GM21737 (cell line): Measurements from ENCODE around the gene ZSCAN29.

Source experiments
- ATAC-seq: cut with Tn5 transposase; IDR thresholded peaks from one replicate; pipeline ENCODE4 v1.9.1; 2021; ENCODE audit warnings: mild to moderate bottlenecking, moderate library complexity; ENCODE audit not compliant: unreplicated experiment

Gene ZSCAN29

GRCh38 chr15:43352693-43353382 lies 18.0 kb downstream of the ZSCAN29 start:
- ATAC-seq = no peak

GRCh38 chr15:43347114-43347513 lies 23.7 kb downstream of the ZSCAN29 start:
- no peak for ATAC-seq

DNA sequence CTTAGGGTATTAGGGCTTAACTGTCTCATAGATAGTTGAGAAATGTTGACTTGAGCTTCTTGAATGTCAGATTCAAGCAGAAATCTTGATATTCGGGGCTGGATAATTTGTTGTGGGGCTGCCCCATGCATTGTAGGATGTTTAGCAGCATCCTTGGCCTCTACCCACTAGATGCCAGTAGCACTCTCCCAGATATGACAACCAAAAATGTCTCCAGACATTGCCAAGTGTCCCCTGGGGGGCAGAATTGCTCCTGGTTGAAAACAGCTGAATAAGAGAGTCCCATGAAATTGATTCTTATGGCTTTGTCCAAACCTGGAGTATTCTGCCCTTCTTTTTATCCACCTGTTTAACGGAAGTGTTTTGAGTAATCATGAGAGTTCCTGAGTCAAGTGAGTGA lies 24.5 kb downstream of the ZSCAN29 start:
- no peak for ATAC-seq

- peak; percentile 16 for ATAC-seq
These were observed 40.1 kb downstream of the ZSCAN29 start for GRCh38 chr15:43330780-43331087.

- ATAC-seq = peak; percentile 87
These were observed 40.7 kb downstream of the ZSCAN29 start, which contains the start of gene LCMT2 for GRCh38 chr15:43329960-43330779. Gene LCMT2 (minus strand): TSS chr15:43330573. CDS start chr15:43330489, 84 bp downstream.

- no peak for ATAC-seq
These were observed 41.5 kb downstream of the ZSCAN29 start for GRCh38 chr15:43329217-43329959.

GRCh38 chr15:43325039-43325684 lies 45.7 kb downstream of the ZSCAN29 start:
- ATAC-seq = no peak

DNA sequence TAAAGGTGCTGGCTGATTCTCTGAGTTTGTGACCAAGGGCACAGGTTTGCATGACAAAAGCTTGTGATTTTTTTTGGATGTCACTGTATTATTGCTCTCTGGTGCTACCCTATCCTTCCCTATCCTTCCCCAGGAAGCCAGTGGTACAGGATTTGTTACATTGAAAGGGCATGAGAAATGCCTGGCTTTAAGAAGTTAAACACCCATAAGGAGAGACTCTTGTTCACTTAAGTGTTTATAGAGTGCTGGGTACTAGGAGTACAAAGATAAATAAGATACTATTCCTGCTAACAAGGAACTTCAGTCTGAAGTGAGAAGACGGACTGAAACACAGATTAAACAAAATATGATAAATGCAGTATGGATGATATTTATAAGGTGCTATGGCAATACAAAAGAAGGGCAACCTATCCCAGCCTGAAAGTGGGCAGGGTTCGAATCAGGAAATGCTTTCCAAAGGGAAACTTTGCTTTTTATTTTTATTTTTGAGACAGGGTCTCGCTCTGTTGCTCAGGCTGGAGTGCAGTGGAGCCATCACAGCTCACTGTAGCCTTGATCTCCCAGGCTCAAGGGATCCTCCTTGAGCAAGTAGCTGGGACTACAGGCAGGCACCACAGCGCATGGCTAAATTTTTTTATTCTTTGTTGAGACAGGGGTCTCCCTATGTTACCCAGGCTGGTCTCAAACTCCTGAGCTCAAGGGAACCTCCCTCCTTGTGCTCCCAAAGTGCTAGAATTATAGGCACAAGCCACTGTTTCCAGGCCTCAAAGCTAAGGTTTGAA lies 51.7 kb downstream of the ZSCAN29 start:
- no peak for ATAC-seq

DNA sequence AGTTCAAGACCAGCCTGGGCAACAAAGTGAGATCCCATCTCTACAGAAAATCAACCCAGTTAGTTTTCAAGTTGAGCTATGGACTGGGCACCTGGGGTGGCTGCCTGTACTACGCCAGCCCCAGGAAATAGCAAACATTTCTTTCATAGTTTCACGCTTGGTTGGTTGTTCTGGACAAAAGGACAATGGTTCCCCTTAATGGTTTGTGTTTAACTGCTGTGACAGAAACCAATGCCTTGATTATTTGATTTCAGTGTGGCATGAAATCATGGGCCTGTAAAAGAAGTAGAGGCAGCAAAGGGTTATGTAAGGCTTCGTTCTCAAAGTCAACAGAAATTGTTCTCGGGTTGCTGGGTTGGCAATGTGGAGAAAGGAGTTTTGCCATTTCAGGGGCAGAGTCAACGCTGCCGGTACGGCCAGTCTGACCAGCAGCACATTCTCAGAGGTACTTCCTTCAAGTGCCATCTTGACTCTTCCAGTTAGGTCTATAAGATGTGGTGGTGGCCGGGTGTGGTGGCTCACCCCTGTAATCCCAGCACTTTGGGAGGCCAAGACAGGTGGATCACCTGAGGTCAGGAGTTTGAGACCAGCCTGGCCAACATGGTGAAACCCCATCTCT lies 53.2 kb downstream of the ZSCAN29 start:
- no peak for ATAC-seq

GRCh38 chr15:43316971-43317346 lies 53.9 kb downstream of the ZSCAN29 start:
- ATAC-seq = no peak

DNA sequence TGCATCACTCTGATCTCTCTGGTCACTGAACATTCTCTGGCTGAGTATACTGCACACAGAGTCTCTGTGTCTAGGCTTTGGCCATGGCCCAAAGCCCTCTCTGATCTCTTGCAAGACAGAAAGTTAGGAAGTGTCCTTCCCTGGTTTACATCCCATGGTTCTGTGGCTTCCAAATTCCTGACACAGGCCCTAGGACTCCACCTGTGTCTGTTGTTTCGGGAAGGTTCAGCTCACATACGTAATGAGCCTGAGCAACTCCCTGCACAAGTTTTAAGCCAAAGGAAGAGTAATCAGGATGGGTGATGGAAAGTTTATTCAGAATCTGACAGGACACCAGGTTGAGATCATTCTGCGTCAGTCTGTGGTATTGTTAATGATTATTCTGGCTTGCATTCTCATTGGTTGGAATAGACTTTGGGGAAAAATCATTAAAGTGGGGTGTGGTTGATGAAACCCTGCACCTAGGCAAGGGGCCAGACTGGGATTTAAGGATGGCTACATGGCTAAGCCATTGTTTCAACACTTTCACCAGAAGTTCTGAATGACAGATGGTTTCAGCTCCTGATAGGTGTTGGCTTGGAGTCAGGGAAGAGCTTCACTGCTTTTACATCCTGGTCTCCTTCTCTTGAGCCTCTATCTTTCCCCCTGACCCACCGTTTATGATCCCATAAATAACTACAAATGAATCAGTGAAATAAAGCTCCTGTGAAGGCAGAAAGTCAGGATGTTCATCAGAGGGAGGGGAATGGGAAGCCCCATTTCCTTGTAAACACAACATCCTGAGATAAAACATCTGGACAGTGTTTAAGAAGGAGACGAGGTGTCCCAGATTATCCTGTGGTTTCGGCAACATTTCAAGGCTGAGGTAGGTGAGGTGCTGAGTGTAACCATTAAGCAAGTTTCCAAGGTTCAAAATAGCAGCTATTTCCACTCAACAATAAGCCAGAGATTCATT lies 54.5 kb downstream of the ZSCAN29 start:
- ATAC-seq = no peak

DNA sequence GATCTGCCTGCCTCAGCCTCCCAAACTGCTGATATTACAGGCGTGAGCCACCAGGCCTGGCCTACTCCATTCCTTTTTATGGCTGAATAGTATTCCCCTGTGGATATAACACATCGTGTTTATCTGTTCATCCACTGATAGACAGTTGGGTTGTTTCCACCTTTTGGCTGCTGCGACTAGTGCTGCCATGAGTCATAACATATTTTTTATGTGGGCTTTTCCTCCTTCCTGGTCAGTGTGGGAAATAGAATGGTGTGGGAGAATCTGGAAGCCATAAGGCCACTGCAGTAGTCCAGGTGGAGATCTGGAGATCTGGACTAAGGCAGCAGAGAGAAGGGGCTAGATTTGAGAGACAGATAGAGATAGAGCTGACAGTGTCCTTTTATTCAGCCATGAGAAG lies 56.7 kb downstream of the ZSCAN29 start:
- no peak for ATAC-seq

- ATAC-seq = no peak
These were observed 58.5 kb downstream of the ZSCAN29 start for GRCh38 chr15:43312378-43312777.
